ACHN (cell line): ENCODE results near the gene CYP4F2.
"Not testable (repeated sequence)": the region's sequence is repeated elsewhere in the genome, so short reads cannot be mapped to it uniquely, and the experiment has no call there.

Experiments used
- DNase-seq: peaks from one replicate; pipeline ENCODE4 v3.0.0-alpha.2; 2015
- in situ Hi-C: cut with HindIII; loops from 2 replicates; pipeline ENCODE4 v1.10.0; 2017; ENCODE audit warnings: low sequenced_read_pairs, low pct_ligation_motif_present, low pct_unique_long_range_greater_than_20kb

The CYP4F2 gene

GRCh38 chr19:15902898-15903297 lies 5.0 kb upstream of the CYP4F2 start:
- in situ Hi-C loops, DNase-seq: not testable (repeated sequence)

- DNase-seq, result no peak
- in situ Hi-C loops, result no loop called here
Observed at GRCh38 chr19:15902254-15902653, 4.4 kb upstream of the CYP4F2 start.

GRCh38 chr19:15900504-15900903 lies 2.6 kb upstream of the CYP4F2 start:
- in situ Hi-C loops, result no loop called here
- DNase-seq, result no peak

GRCh38 chr19:15900032-15900431 lies 2.2 kb upstream of the CYP4F2 start:
- DNase-seq, in situ Hi-C loops: not testable (repeated sequence)

- in situ Hi-C loops, DNase-seq: not testable (repeated sequence)
Observed at GRCh38 chr19:15899561-15899960, 1.7 kb upstream of the CYP4F2 start.

- no peak for DNase-seq
- in situ Hi-C loops, result no loop called here
Observed at GRCh38 chr19:15897026-15897737, 692 bp downstream of the CYP4F2 start.

GRCh38 chr19:15895876-15896430 lies 1.9 kb downstream of the CYP4F2 start:
- in situ Hi-C loops, result no loop called here
- DNase-seq, result no peak

- DNase-seq, result no peak
- in situ Hi-C loops, result no loop called here
Observed at GRCh38 chr19:15894359-15894758, 3.5 kb downstream of the CYP4F2 start.

- no peak for DNase-seq
- in situ Hi-C loops, result no loop called here
Observed at GRCh38 chr19:15893477-15893876, 4.4 kb downstream of the CYP4F2 start.

GRCh38 chr19:15892012-15892411 lies 5.9 kb downstream of the CYP4F2 start:
- DNase-seq, result no peak
- in situ Hi-C loops, result no loop called here

GRCh38 chr19:15891434-15891833 lies 6.4 kb downstream of the CYP4F2 start:
- in situ Hi-C loops, result no loop called here

GRCh38 chr19:15889339-15889738 lies 8.5 kb downstream of the CYP4F2 start:
- in situ Hi-C loops, DNase-seq: not testable (repeated sequence)

More at GRCh38 chr19:15891434-15891833, 6.4 kb downstream of the CYP4F2 start:
- no peak for DNase-seq

- no peak for DNase-seq
- in situ Hi-C loops, result no loop called here
Observed at GRCh38 chr19:15885919-15886318, 12.0 kb downstream of the CYP4F2 start.

- in situ Hi-C loops, result no loop called here
- no peak for DNase-seq
Observed at GRCh38 chr19:15885167-15885566, 12.7 kb downstream of the CYP4F2 start.

GRCh38 chr19:15883329-15883728 lies 14.5 kb downstream of the CYP4F2 start:
- in situ Hi-C loops, DNase-seq: not testable (repeated sequence)

GRCh38 chr19:15874821-15875474 lies 22.9 kb downstream of the CYP4F2 start:
- no peak for DNase-seq
- in situ Hi-C loops, result no loop called here

- in situ Hi-C loops, DNase-seq: not testable (repeated sequence)
Observed at GRCh38 chr19:15873771-15874170, 24.1 kb downstream of the CYP4F2 start.

GRCh38 chr19:15871570-15871969 lies 26.3 kb downstream of the CYP4F2 start:
- DNase-seq, result no peak
- in situ Hi-C loops, result no loop called here

GRCh38 chr19:15869873-15870272 lies 28.0 kb downstream of the CYP4F2 start:
- in situ Hi-C loops, result no loop called here
- DNase-seq, result no peak

- in situ Hi-C loops, result no loop called here
- peak; percentile 1 for DNase-seq
Observed at GRCh38 chr19:15869109-15869555, 28.7 kb downstream of the CYP4F2 start.
